Liver (tissue), 9 donors: Measurements from ENCODE around the gene FILIP1L. TPM values are rescaled to one million over a fixed set of nuclear protein-coding genes. Genes with fewer than 3 reads are reported as not detected.

Source experiments
- DNase-seq: peaks from one replicate; pipeline ENCODE4 v3.0.0-alpha.2; 2017; ENCODE audit warnings: low spot score
- H3K27ac ChIP-seq, 2 donors: one replicate each; pipeline ENCODE4 v1.7.0; 2013; ENCODE audit warnings: inconsistent platforms in 2 of 2, low read length in 2 of 2, control low read depth in 1 of 2, low read depth in 1 of 2, mild to moderate bottlenecking in 1 of 2
- H3K27me3 ChIP-seq, 4 donors: one replicate each; pipeline versions ENCODE4 v1.6.1 to v1.7.0; 2013; ENCODE audit warnings: low read length in 3 of 4, inconsistent platforms in 1 of 4, mild to moderate bottlenecking in 1 of 4, moderate library complexity in 1 of 4; ENCODE audit not compliant: control insufficient read depth in 4 of 4, insufficient read depth in 4 of 4
- H3K36me3 ChIP-seq, 4 donors: one replicate each; pipeline versions ENCODE4 v1.6.1 to v1.7.0; 2013; ENCODE audit warnings: low read length in 3 of 4, mild to moderate bottlenecking in 3 of 4, low read depth in 1 of 4, moderate library complexity in 1 of 4; ENCODE audit not compliant: control insufficient read depth in 4 of 4, insufficient read depth in 3 of 4
- H3K4me1 ChIP-seq, 4 donors: one replicate each; pipeline versions ENCODE4 v1.6.1 to v1.7.0; 2013; ENCODE audit warnings: low read length in 3 of 4, mild to moderate bottlenecking in 3 of 4, moderate library complexity in 1 of 4; ENCODE audit not compliant: control insufficient read depth in 4 of 4, insufficient read depth in 4 of 4
- H3K4me3 ChIP-seq, 3 donors: one replicate each; pipeline versions ENCODE4 v1.6.1 to v1.7.0; 2013; ENCODE audit warnings: low read length in 3 of 3, control low read depth in 1 of 3, low read depth in 1 of 3, mild to moderate bottlenecking in 1 of 3
- H3K9ac ChIP-seq, 2 donors: one replicate each; pipeline ENCODE4 v1.7.0; 2013; ENCODE audit warnings: low read length in 2 of 2, mild to moderate bottlenecking in 2 of 2, moderate library complexity in 2 of 2, control low read depth in 1 of 2, low read depth in 1 of 2
- H3K9me3 ChIP-seq, 4 donors: one replicate each; pipeline versions ENCODE4 v1.6.1 to v1.7.0; 2013; ENCODE audit warnings: low read length in 3 of 4; ENCODE audit not compliant: control insufficient read depth in 4 of 4
- ATF3 ChIP-seq: IDR thresholded peaks from 2 replicates; pipeline ENCODE4 v1.6.1; 2016; ENCODE audit warnings: antibody characterized with exemption
- CTCF ChIP-seq: fragments of 150-350 bp; IDR thresholded peaks from 2 replicates; pipeline ENCODE4 v1.5.1; 2017; ENCODE audit warnings: improper control_type of control experiment, low read depth, low read length; ENCODE audit not compliant: missing input control
- EGR1 ChIP-seq, 2 donors: IDR thresholded peaks; 2 replicates each; pipeline ENCODE4 v1.6.1; 2016 to 2018; ENCODE audit warnings: antibody characterized with exemption in 2 of 2, low read depth in 2 of 2
- FOXA1 ChIP-seq: IDR thresholded peaks from 2 replicates; pipeline ENCODE4 v1.6.1; 2016; ENCODE audit warnings: antibody characterized with exemption
- FOXA2 ChIP-seq: IDR thresholded peaks from 2 replicates; pipeline ENCODE4 v1.6.1; 2016; ENCODE audit warnings: antibody characterized with exemption
- GABPA ChIP-seq, 2 donors: IDR thresholded peaks in 1 of 2; conservative IDR thresholded peaks in 1 of 2; 2 replicates each; pipeline ENCODE4 v1.6.1; 2016; ENCODE audit warnings: antibody characterized with exemption in 2 of 2, mild to moderate bottlenecking in 1 of 2, moderate library complexity in 1 of 2
- HNF4A ChIP-seq, 2 donors: conservative IDR thresholded peaks; 2 replicates each; pipeline ENCODE4 v1.6.1; 2016; ENCODE audit warnings: antibody characterized with exemption in 2 of 2, mild to moderate bottlenecking in 2 of 2
- HNF4G ChIP-seq: IDR thresholded peaks from 2 replicates; pipeline ENCODE4 v1.6.1; 2016; ENCODE audit warnings: antibody characterized with exemption
- JUND ChIP-seq, 2 donors: IDR thresholded peaks; 2 replicates each; pipeline ENCODE4 v1.6.1; 2016; ENCODE audit warnings: antibody characterized with exemption in 2 of 2
- MAX ChIP-seq: IDR thresholded peaks from 2 replicates; pipeline ENCODE4 v1.6.1; 2016; ENCODE audit warnings: antibody characterized with exemption
- NR2F2 ChIP-seq: IDR thresholded peaks from 2 replicates; pipeline ENCODE4 v1.6.1; 2016; ENCODE audit warnings: antibody characterized with exemption
- RAD21 ChIP-seq, 2 donors: IDR thresholded peaks; 2 replicates each; pipeline ENCODE4 v1.6.1; 2016; ENCODE audit warnings: antibody characterized with exemption in 2 of 2, mild to moderate bottlenecking in 2 of 2
- RXRA ChIP-seq, 2 donors: IDR thresholded peaks; 2 replicates each; pipeline ENCODE4 v1.6.1; 2017 to 2018; ENCODE audit warnings: antibody characterized with exemption in 2 of 2, mild to moderate bottlenecking in 1 of 2
- SP1 ChIP-seq: IDR thresholded peaks from 2 replicates; pipeline ENCODE4 v1.6.1; 2018; ENCODE audit warnings: antibody characterized with exemption, mild to moderate bottlenecking
- TAF1 ChIP-seq: conservative IDR thresholded peaks from 2 replicates; pipeline ENCODE4 v1.6.1; 2016; ENCODE audit warnings: antibody characterized with exemption, mild to moderate bottlenecking
- YY1 ChIP-seq: IDR thresholded peaks from 2 replicates; pipeline ENCODE4 v1.6.1; 2016; ENCODE audit warnings: antibody characterized with exemption, mild to moderate bottlenecking
- ZBTB33 ChIP-seq: IDR thresholded peaks from 2 replicates; pipeline ENCODE4 v1.6.1; 2016; ENCODE audit warnings: antibody characterized with exemption
- WGBS: extraction: QIAGEN DNeasy Blood & Tissue Kit; methylation state at CpG from one replicate; pipeline ENCODE4 v1.1.7; 2013; 5-methylcytosine and 5-hydroxymethylcytosine counted together
- polyA plus RNA-seq, 2 donors: library from polyadenylated mRNA; stranded (reverse) in 1 of 2; unstranded in 1 of 2; fragments of 200-250 nt in 1 of 2; fragments of >200 nt in 1 of 2; fragmentation: Nextera tagmentation in 1 of 2; extraction: Ambion mirVana in 1 of 2; gene quantifications; one replicate each; pipeline versions ENCODE4 v1.2.1 to v1.2.3, GENCODE V29; 2013 to 2015
- total RNA-seq, 2 donors: library from RNA; depleted of rRNA; stranded (reverse); fragments of >200 nt; gene quantifications; one replicate each; pipeline ENCODE4 v1.2.3, GENCODE V29; 2014
- donor health status: healthy.
- donor health status: healthy.
- donor health status: healthy.
- donor health status: healthy.
- donor health status: healthy.

FILIP1L gene
- total and polyA plus RNA-seq, 4 donors, result 1.4 to 6.5 (median 1.9) TPM

- Histone ChIP-seq H3K9me3 (no peaks in the 10 kb centered on the region), H3K4me1 (no peaks in the 10 kb centered on the region), H3K27ac (no peak overlapping the region), H3K27me3 (no peaks in the 10 kb centered on the region), H3K9ac (no peak overlapping the region), H3K4me3 (no peak overlapping the region), H3K36me3 (no peaks in the 10 kb centered on the region)
- no peak for TF ChIP-seq FOXA1
- no peak for TF ChIP-seq FOXA2
- TF ChIP-seq ATF3, result no peak
- no peak for TF ChIP-seq RAD21 (IDR thresholded peaks at IDR 0.05)
- TF ChIP-seq RXRA (IDR thresholded peaks at IDR 0.05), result no peak
- no peak for TF ChIP-seq SP1
- TF ChIP-seq JUND (IDR thresholded peaks at IDR 0.05), result no peak
- TF ChIP-seq TAF1, result no peak
- no peak for DNase-seq
These were observed 23.7 kb downstream of the FILIP1L start for GRCh38 chr3:100090669-100091005.

- Histone ChIP-seq H3K27me3 (no peaks in the 10 kb centered on the region), H3K27ac (no peak overlapping the region), H3K4me1 (no peaks in the 10 kb centered on the region), H3K9me3 (no peaks in the 10 kb centered on the region), H3K9ac (no peak overlapping the region), H3K4me3 (no peak overlapping the region), H3K36me3 (no peaks in the 10 kb centered on the region)
- DNase-seq, result no peak
- no peak for TF ChIP-seq GABPA (IDR thresholded peaks at IDR 0.05 in 1 of 2, conservative IDR thresholded peaks at IDR 0.05 in 1 of 2)
- TF ChIP-seq HNF4G, result no peak
- peak; percentile 31 for TF ChIP-seq CTCF
- no peak for TF ChIP-seq EGR1 (IDR thresholded peaks at IDR 0.05; ENCODE audit: low read depth in 2 of 2)
- TF ChIP-seq ATF3, result no peak
- TF ChIP-seq YY1, result no peak
- no peak for TF ChIP-seq RXRA (IDR thresholded peaks at IDR 0.05)
- TF ChIP-seq ZBTB33, result no peak
- TF ChIP-seq FOXA1, result no peak
- no peak for TF ChIP-seq MAX
- no peak for TF ChIP-seq SP1
- peak; percentile 45 to 78 for TF ChIP-seq RAD21 (IDR thresholded peaks at IDR 0.05)
- no peak for TF ChIP-seq TAF1
- TF ChIP-seq HNF4A (conservative IDR thresholded peaks at IDR 0.05), result no peak
- TF ChIP-seq NR2F2, result no peak
- WGBS, result 89% methylated on average over 7 of the region's 7 CpGs
These were observed 24.3 kb downstream of the FILIP1L start for GRCh38 chr3:100089812-100090668.
